GM12878 (cell line): ENCODE data around the gene GFI1. TPM values are rescaled to one million over a fixed set of nuclear protein-coding genes. Genes with fewer than 3 reads are reported as not detected.

Source experiments
- ATAC-seq: fragments of 200-7000 bp; cut with Tn5 transposase; 3 replicates; pipeline ENCODE4 v1.9.1; 2020; ENCODE audit warnings: mild to moderate bottlenecking, moderate library complexity
- BruUV-seq: library from RNA; stranded (reverse); fragments of 400-500 nt; replicated peaks from 2 replicates; lab custom pipeline; 2021; lab: Mats Ljungman, UMichigan
- CTCF ChIA-PET: fragments of 300-600 bp; sonication (Branson Sonifier 250); formaldehyde crosslinking; extraction: SDS; loops from one replicate; lab custom pipeline; 2021; ENCODE audit warnings: inconsistent platforms; lab: Yijun Ruan, JAX
- POLR2A ChIA-PET: fragments of 350-600 bp; formaldehyde crosslinking; extraction: SDS; loops from one replicate; lab custom pipeline; 2021; ENCODE audit warnings: inconsistent platforms; lab: Charles Lee
- RAD21 ChIA-PET: fragments of 300-600 bp; sonication (Branson Sonifier 250); formaldehyde crosslinking; loops from one replicate; lab custom pipeline; 2023; ENCODE audit warnings: antibody characterized with exemption; ENCODE audit not compliant: unreplicated experiment; lab: Charles Lee
- SMC1A ChIA-PET: fragments of 300-600 bp; sonication (Branson Sonifier 250); formaldehyde crosslinking; loops from one replicate; lab custom pipeline; 2023; ENCODE audit not compliant: unreplicated experiment, uncharacterized antibody; lab: Charles Lee
- DNase-seq: peaks from one replicate; pipeline ENCODE4 v3.0.0-alpha.2; 2011; ENCODE audit warnings: low read depth, low spot score
- FAIRE-seq: peaks from 3 replicates; lab custom pipeline; 2011; peaks lifted over from hg19 to GRCh38; lab: Jason Lieb, UNC
- H2AFZ ChIP-seq: 2 replicates; pipeline ENCODE4 v1.6.0; 2011; ENCODE audit warnings: low read depth, low read length, control low read depth; ENCODE audit not compliant: control insufficient read depth
- H3K27ac ChIP-seq: 2 replicates; pipeline ENCODE4 v1.5.1; 2011; ENCODE audit warnings: control low read depth; ENCODE audit not compliant: control insufficient read depth, insufficient read depth
- H3K27me3 ChIP-seq, 2 experiments: replicated peaks in 1 of 2; 2 replicates each; pipeline versions ENCODE4 v1.6.0 to v1.6.1; 2011; ENCODE audit warnings: low read length in 1 of 2; ENCODE audit not compliant: control insufficient read depth in 2 of 2, insufficient read depth in 2 of 2
- H3K36me3 ChIP-seq, 2 experiments: 2 replicates each; pipeline ENCODE4 v1.5.1; 2011; ENCODE audit warnings: low read length in 1 of 2; ENCODE audit not compliant: control insufficient read depth in 2 of 2, insufficient read depth in 2 of 2
- H3K4me1 ChIP-seq: 2 replicates; pipeline ENCODE4 v1.6.1; 2011; ENCODE audit warnings: mild to moderate bottlenecking, low read length, moderate library complexity, mixed read lengths; ENCODE audit not compliant: control insufficient read depth, insufficient read depth
- H3K4me2 ChIP-seq: 2 replicates; pipeline ENCODE4 v1.6.0; 2011; ENCODE audit warnings: control low read depth; ENCODE audit not compliant: control insufficient read depth, insufficient read depth
- H3K4me3 ChIP-seq: fragments of 200-600 bp; sonication (generic); 2 replicates; pipeline ENCODE4 v1.5.1; 2016
- H3K79me2 ChIP-seq: 2 replicates; pipeline ENCODE4 v1.6.0; 2011; ENCODE audit warnings: low read length; ENCODE audit not compliant: control insufficient read depth, insufficient read depth
- H3K9ac ChIP-seq: 2 replicates; pipeline ENCODE4 v1.8.0; 2011; ENCODE audit warnings: low read length, control low read depth, mixed read lengths; ENCODE audit not compliant: control insufficient read depth, insufficient read depth
- H3K9me3 ChIP-seq: replicated peaks from 3 replicates; pipeline ENCODE4 v1.5.1; 2011; ENCODE audit warnings: mild to moderate bottlenecking, low read length; ENCODE audit not compliant: control insufficient read depth, insufficient read depth
- H4K20me1 ChIP-seq: 2 replicates; pipeline ENCODE4 v1.6.0; 2011; ENCODE audit not compliant: control insufficient read depth, insufficient read depth
- ASH2L ChIP-seq: fragments of 300-600, 200-600 bp; sonication (generic); IDR thresholded peaks from 2 replicates; pipeline ENCODE4 v1.6.1; 2017; ENCODE audit warnings: low read depth, mild to moderate bottlenecking, borderline replicate concordance
- ATF7 ChIP-seq: fragments of 450-650 bp; IDR thresholded peaks from 2 replicates; pipeline ENCODE4 v1.6.1; 2016; ENCODE audit warnings: low read depth, mild to moderate bottlenecking
- CEBPB ChIP-seq, 2 experiments: fragments of 150-350 bp in 1 of 2; IDR thresholded peaks; 2 replicates each; pipeline ENCODE4 v1.6.1; 2012 to 2014; ENCODE audit warnings: low read depth in 2 of 2, low read length in 2 of 2, borderline replicate concordance in 1 of 2, inconsistent platforms in 1 of 2
- DPF2 ChIP-seq: fragments of 450-650 bp; IDR thresholded peaks from 2 replicates; pipeline ENCODE4 v1.6.1; 2017; ENCODE audit warnings: mild to moderate bottlenecking
- EED ChIP-seq: sonication (generic); IDR thresholded peaks from 2 replicates; pipeline ENCODE4 v1.6.1; 2016; ENCODE audit warnings: antibody characterized with exemption, low read depth
- ETV6 ChIP-seq, 2 experiments: fragments of 450-650 bp in 1 of 2; IDR thresholded peaks in 1 of 2; conservative IDR thresholded peaks in 1 of 2; 2 replicates each; pipeline ENCODE4 v1.6.1; 2014; ENCODE audit warnings: antibody characterized with exemption in 1 of 2, borderline replicate concordance in 1 of 2, low read depth in 1 of 2, mild to moderate bottlenecking in 1 of 2, moderate library complexity in 1 of 2
- EZH2 ChIP-seq: IDR thresholded peaks from 2 replicates; pipeline ENCODE4 v1.6.1; 2012; ENCODE audit warnings: low read depth, mild to moderate bottlenecking, control low read depth, inconsistent platforms, low read length, borderline replicate concordance; ENCODE audit not compliant: control insufficient read depth
- IKZF1 ChIP-seq: fragments of 450-650 bp; conservative IDR thresholded peaks from 2 replicates; pipeline ENCODE4 v1.6.1; 2017; ENCODE audit warnings: antibody characterized with exemption, mild to moderate bottlenecking
- MTA3 ChIP-seq: IDR thresholded peaks from 2 replicates; pipeline ENCODE4 v1.6.1; 2012; ENCODE audit warnings: low read length, inconsistent platforms, borderline replicate concordance
- NR2C2 ChIP-seq: IDR thresholded peaks from 2 replicates; pipeline ENCODE4 v1.6.1; 2011; ENCODE audit warnings: borderline replicate concordance, low read depth; ENCODE audit not compliant: control insufficient read depth, insufficient read length
- RCOR1 ChIP-seq: conservative IDR thresholded peaks from 2 replicates; pipeline ENCODE4 v1.6.1; 2012; ENCODE audit warnings: low read depth, low read length, improper control_type of control experiment
- SIX5 ChIP-seq: IDR thresholded peaks from 2 replicates; pipeline ENCODE4 v1.6.1; 2011; ENCODE audit warnings: mild to moderate bottlenecking, low read depth, low read length, moderate library complexity; ENCODE audit not compliant: severe bottlenecking
- SMAD1 ChIP-seq: fragments of 450-650 bp; IDR thresholded peaks from 2 replicates; pipeline ENCODE4 v1.6.1; 2018; ENCODE audit warnings: mild to moderate bottlenecking, low read depth; ENCODE audit not compliant: partially characterized antibody
- SMARCA5 ChIP-seq: fragments of 450-650 bp; IDR thresholded peaks from 2 replicates; pipeline ENCODE4 v1.6.1; 2017; ENCODE audit warnings: mild to moderate bottlenecking
- WGBS: methylation state at CpG from one replicate; pipeline ENCODE4 v1.1.6; 2016; ENCODE audit warnings: low lambda C conversion rate; ENCODE audit not compliant: insufficient replicate concordance, insufficient coverage; ENCODE audit errors: missing lambda C conversion rate; 5-methylcytosine and 5-hydroxymethylcytosine counted together
- in situ Hi-C: fragments of 300-500 bp; cut with MboI; formaldehyde crosslinking; loops from 9 replicates; pipeline ENCODE4 v1.14.3; 2018; ENCODE audit warnings: mixed read lengths
- intact Hi-C: fragments of 100-400 bp; cut with micrococcal nuclease; formaldehyde crosslinking; loops from one replicate; pipeline ENCODE4 v1.14.2; 2022; ENCODE audit not compliant: unreplicated experiment
- polyA plus RNA-seq, 11 experiments: library from polyadenylated mRNA; depleted of rRNA in 4 of 11; unstranded in 6 of 11; stranded (reverse) in 5 of 11; fragments of >200 nt; fragmentation: Nextera tagmentation in 4 of 11; fragmentation: Illumina TruSeq in 1 of 11; extraction: Ambion mirVana in 4 of 11; extraction: Trizol in 1 of 11; gene quantifications; 1 replicate in 1 of 11; 2 replicates in 10 of 11; pipeline versions ENCODE4 v1.2.1 to v1.2.3, GENCODE V29; 2011 to 2016; ENCODE audit warnings: inconsistent platforms in 2 of 11, missing spikeins in 2 of 11, low read depth in 1 of 11
- total RNA-seq, 4 experiments: library from RNA; depleted of rRNA in 3 of 4; stranded (reverse); fragments of >200 nt in 3 of 4; fragmentation: Illumina TruSeq in 1 of 4; extraction: Trizol in 1 of 4; gene quantifications; 2 replicates each; pipeline versions ENCODE4 v1.2.1 to v1.2.3, GENCODE V29; 2013 to 2021
- TF ChIP-seq, protein P1 (sequence below): fragments of 450-650 bp; IDR thresholded peaks from 2 replicates; pipeline ENCODE4 v1.6.1; 2017; ENCODE audit warnings: low read depth, mild to moderate bottlenecking, moderate library complexity
- TF ChIP-seq, protein P2 (sequence below): fragments of 450-650 bp; formaldehyde crosslinking; IDR thresholded peaks from 2 replicates; pipeline ENCODE4 v1.5.0; 2022; ENCODE audit warnings: mild to moderate bottlenecking, missing genetic modification characterization

Gene GFI1
- total and polyA plus RNA-seq, 10 of the 15 experiments (the other 5 are each of a cell fraction or from before 2014, with no cell fraction given), result 1.8 to 18.3 (median 7.4) TPM

DNA sequence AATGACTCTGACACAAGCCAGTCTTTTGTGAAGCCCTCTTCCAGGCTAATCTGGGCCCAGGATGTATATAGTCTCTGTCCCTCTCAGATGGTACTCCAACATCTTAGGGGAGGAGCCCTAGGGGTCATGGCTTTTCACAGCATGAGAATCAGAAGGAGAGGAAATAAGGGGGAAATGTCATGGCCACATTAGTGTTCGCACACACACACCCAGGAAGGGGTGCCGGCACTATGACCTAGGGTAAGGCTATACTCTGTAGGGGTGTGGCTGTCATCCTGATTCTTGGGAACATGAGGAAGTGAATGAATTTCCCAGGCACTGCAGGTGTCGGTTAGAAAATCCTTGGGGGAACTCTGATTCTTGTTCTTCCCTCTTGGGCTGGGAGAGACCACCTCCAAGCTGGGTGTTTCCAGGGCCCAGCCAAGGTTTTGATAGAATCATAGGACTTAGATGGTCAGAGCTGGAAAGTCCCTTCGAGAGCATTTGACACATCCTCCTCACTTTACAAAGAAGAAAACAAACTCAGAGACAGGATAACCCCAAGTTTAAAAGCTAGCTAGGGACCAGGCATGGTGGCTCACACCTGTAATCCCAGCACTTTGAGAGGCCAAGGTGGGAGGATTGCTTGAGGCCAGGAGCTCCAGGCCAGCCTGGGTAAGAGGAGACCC, 22.0 kb downstream of the GFI1 start:
- H3K4me2 ChIP-seq, result no peak overlapping the region; the same call in 1 of the 2 replicates
- ATAC-seq, result peak; percentile 42
- no peak overlapping the region for H3K4me3 ChIP-seq
- POLR2A ChIA-PET, result interaction anchor here (0.7 to 2.2 kb wide), 4 partner anchors 9 to 21 kb away, joined by 5 to 11 read pairs (median 8); partner anchors contain the start of gene GFI1
- WGBS, result 98% methylated on average over 4 of the region's 4 CpGs
- FAIRE-seq, result no peak
- RAD21 ChIA-PET, result interaction anchor here (0.7 to 1.9 kb wide), 5 partner anchors 9 to 132 kb away, joined by 3 to 7 read pairs (median 5); partner anchors contain the start of gene GFI1
- peaks cover 17% of the 10 kb centered on the region for H3K4me1 ChIP-seq
- no peak overlapping the region for H3K27ac ChIP-seq
- in situ Hi-C loops, result loop anchor here (5.0 kb wide), 1 partner anchor 138 kb away; no protein-coding TSS in a partner anchor
- no peaks in the 10 kb centered on the region for H3K9me3 ChIP-seq
- no peak overlapping the region; the same call in 1 of the 2 replicates for H2AFZ ChIP-seq
- DNase-seq, result no peak
- no TSS peak for BruUV-seq
- H3K9ac ChIP-seq, result no peak overlapping the region
- no peaks in the 10 kb centered on the region for H3K36me3 ChIP-seq
- SMC1A ChIA-PET, result interaction anchor here (0.8 to 4.9 kb wide), 7 partner anchors 10 to 132 kb away, joined by 3 to 36 read pairs (median 8); partner anchors contain the start of gene GFI1
- no peaks in the 10 kb centered on the region for H3K79me2 ChIP-seq
- no peaks in the 10 kb centered on the region for H4K20me1 ChIP-seq
- no peaks in the 10 kb centered on the region for H3K27me3 ChIP-seq
- CTCF ChIA-PET, result interaction anchor here (1.3 to 1.7 kb wide), 2 partner anchors 132 to 154 kb away, joined by 3 to 6 read pairs; no protein-coding TSS in a partner anchor
- intact Hi-C loops, result loop anchor here (5.0 kb wide), 2 partner anchors 152 to 158 kb away; no protein-coding TSS in a partner anchor
- TF ChIP-seq, protein P1, sequence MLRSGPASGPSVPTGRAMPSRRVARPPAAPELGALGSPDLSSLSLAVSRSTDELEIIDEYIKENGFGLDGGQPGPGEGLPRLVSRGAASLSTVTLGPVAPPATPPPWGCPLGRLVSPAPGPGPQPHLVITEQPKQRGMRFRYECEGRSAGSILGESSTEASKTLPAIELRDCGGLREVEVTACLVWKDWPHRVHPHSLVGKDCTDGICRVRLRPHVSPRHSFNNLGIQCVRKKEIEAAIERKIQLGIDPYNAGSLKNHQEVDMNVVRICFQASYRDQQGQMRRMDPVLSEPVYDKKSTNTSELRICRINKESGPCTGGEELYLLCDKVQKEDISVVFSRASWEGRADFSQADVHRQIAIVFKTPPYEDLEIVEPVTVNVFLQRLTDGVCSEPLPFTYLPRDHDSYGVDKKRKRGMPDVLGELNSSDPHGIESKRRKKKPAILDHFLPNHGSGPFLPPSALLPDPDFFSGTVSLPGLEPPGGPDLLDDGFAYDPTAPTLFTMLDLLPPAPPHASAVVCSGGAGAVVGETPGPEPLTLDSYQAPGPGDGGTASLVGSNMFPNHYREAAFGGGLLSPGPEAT, result 0 out of 2 replicates have a peak, but pooled peaks have one; percentile 33
- TF ChIP-seq EED (0 out of 2 replicates have a peak, but pooled peaks have one; percentile 22), ATF7 (no peak), ETV6 (conservative IDR thresholded peaks at IDR 0.05 in 1 of 2, IDR thresholded peaks at IDR 0.05 in 1 of 2; ENCODE audit: borderline replicate concordance in 1 of 2, low read depth in 1 of 2) (no peak), EZH2 (no peak), CEBPB (IDR thresholded peaks at IDR 0.05; ENCODE audit: borderline replicate concordance in 1 of 2, low read depth in 2 of 2, low read length in 2 of 2) (no peak), NR2C2 (no peak), SMARCA5 (no peak), RCOR1 (no peak), SMAD1 (no peak), ASH2L (no peak), DPF2 (0 out of 2 replicates have a peak, but pooled peaks have one; percentile 18), MTA3 (no peak), SIX5 (no peak), IKZF1 (peak; percentile 48)
- TF ChIP-seq, protein P2, sequence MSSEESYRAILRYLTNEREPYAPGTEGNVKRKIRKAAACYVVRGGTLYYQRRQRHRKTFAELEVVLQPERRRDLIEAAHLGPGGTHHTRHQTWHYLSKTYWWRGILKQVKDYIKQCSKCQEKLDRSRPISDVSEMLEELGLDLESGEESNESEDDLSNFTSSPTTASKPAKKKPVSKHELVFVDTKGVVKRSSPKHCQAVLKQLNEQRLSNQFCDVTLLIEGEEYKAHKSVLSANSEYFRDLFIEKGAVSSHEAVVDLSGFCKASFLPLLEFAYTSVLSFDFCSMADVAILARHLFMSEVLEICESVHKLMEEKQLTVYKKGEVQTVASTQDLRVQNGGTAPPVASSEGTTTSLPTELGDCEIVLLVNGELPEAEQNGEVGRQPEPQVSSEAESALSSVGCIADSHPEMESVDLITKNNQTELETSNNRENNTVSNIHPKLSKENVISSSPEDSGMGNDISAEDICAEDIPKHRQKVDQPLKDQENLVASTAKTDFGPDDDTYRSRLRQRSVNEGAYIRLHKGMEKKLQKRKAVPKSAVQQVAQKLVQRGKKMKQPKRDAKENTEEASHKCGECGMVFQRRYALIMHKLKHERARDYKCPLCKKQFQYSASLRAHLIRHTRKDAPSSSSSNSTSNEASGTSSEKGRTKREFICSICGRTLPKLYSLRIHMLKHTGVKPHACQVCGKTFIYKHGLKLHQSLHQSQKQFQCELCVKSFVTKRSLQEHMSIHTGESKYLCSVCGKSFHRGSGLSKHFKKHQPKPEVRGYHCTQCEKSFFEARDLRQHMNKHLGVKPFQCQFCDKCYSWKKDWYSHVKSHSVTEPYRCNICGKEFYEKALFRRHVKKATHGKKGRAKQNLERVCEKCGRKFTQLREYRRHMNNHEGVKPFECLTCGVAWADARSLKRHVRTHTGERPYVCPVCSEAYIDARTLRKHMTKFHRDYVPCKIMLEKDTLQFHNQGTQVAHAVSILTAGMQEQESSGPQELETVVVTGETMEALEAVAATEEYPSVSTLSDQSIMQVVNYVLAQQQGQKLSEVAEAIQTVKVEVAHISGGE (CRISPR knock-in tag), result no peak
